ENCODE data around the gene TMEM253.

DNA sequence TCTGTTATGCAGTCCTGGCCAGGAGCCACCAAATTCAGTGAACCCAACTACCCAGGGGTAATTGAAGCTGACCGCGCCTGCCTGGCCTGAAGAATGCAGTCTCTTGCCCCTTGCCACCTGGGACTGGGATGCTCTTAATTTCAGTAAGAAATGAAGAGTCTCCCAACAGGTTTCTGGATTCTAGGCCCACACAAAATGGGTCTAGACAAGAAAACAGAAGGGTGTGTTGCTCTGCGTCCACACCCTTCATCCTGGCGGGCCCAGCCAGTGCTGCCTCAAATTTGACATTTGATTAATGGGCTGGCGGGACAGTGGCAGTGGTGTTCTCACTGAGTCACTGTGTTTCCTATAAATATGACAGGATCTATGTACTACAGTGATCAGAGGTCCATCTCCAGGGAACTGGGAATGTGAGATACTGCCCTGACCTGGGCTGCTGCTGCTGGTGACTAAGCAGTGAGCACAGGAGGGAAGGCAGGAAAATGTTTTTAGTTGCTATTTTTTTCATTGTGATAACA lies 6.5 kb downstream of the TMEM253 start:
- TF ChIP-seq GATA2 (IDR thresholded peaks at IDR 0.05; ENCODE audit: low read depth, low read length), result no peak
- TF ChIP-seq GATA3 (IDR thresholded peaks at IDR 0.05; ENCODE audit: low read depth, low read length), result no peak
